ENCODE measurements around the gene TAB2.

TAB2 gene

GRCh38 chr6:149268768-149269167 is 48.7 kb upstream of the TAB2 start:
- no peak for TF ChIP-seq SNAI2 (CRISPR knock-in tag; IDR thresholded peaks at IDR 0.05)
- TF ChIP-seq ARNTL (CRISPR knock-in tag; IDR thresholded peaks at IDR 0.05; ENCODE audit: borderline replicate concordance, low read depth), result no peak
- TF ChIP-seq ESRRG (CRISPR knock-in tag; IDR thresholded peaks at IDR 0.05), result no peak
- no peak for TF ChIP-seq ZNF70 (CRISPR knock-in tag; IDR thresholded peaks at IDR 0.05)
- no peak for TF ChIP-seq BACH2 (CRISPR knock-in tag; IDR thresholded peaks at IDR 0.05; ENCODE audit: borderline replicate concordance)
- TF ChIP-seq TOX (CRISPR knock-in tag; IDR thresholded peaks at IDR 0.05; ENCODE audit: borderline replicate concordance), result no peak
- TF ChIP-seq CSDC2 (CRISPR knock-in tag; IDR thresholded peaks at IDR 0.05), result no peak
- TF ChIP-seq CSRNP3 (CRISPR knock-in tag; IDR thresholded peaks at IDR 0.05), result no peak
- no peak for TF ChIP-seq CREB5 (CRISPR knock-in tag; IDR thresholded peaks at IDR 0.05; ENCODE audit: low read depth)
- no peak for TF ChIP-seq TCF4 (CRISPR knock-in tag; IDR thresholded peaks at IDR 0.05; ENCODE audit: borderline replicate concordance)
- TF ChIP-seq ISL1 (CRISPR knock-in tag; IDR thresholded peaks at IDR 0.05), result no peak
- TF ChIP-seq TSHZ2 (CRISPR knock-in tag; IDR thresholded peaks at IDR 0.05), result no peak
- no peak for TF ChIP-seq PATZ1 (CRISPR knock-in tag; IDR thresholded peaks at IDR 0.05; ENCODE audit: borderline replicate concordance)
- no peak for TF ChIP-seq ZNF565 (CRISPR knock-in tag; conservative IDR thresholded peaks at IDR 0.05; ENCODE audit: low read depth)
- no peak for TF ChIP-seq ZFP30 (CRISPR knock-in tag; IDR thresholded peaks at IDR 0.05)
- no peak for TF ChIP-seq ZNF8 (CRISPR knock-in tag; IDR thresholded peaks at IDR 0.05)
- TF ChIP-seq ZFP3 (CRISPR knock-in tag; IDR thresholded peaks at IDR 0.05), result no peak
- TF ChIP-seq GLIS3 (CRISPR knock-in tag; IDR thresholded peaks at IDR 0.05), result no peak
- TF ChIP-seq OSR1 (CRISPR knock-in tag; IDR thresholded peaks at IDR 0.05), result no peak
- 0 out of 3 replicates have a peak, but pooled peaks have one; percentile 31 for ATAC-seq

GRCh38 chr6:149270616-149271015 is 46.9 kb upstream of the TAB2 start:
- TF ChIP-seq BACH2 (CRISPR knock-in tag; IDR thresholded peaks at IDR 0.05; ENCODE audit: borderline replicate concordance) (no peak), ZNF565 (CRISPR knock-in tag; conservative IDR thresholded peaks at IDR 0.05; ENCODE audit: low read depth) (no peak), GLIS3 (CRISPR knock-in tag; IDR thresholded peaks at IDR 0.05) (no peak), ZFP3 (CRISPR knock-in tag; IDR thresholded peaks at IDR 0.05) (no peak), ARNTL (CRISPR knock-in tag; IDR thresholded peaks at IDR 0.05; ENCODE audit: borderline replicate concordance, low read depth) (no peak), ZFP30 (CRISPR knock-in tag; IDR thresholded peaks at IDR 0.05) (no peak), ZNF70 (CRISPR knock-in tag; IDR thresholded peaks at IDR 0.05) (no peak), TOX (CRISPR knock-in tag; IDR thresholded peaks at IDR 0.05; ENCODE audit: borderline replicate concordance) (no peak), OSR1 (CRISPR knock-in tag; IDR thresholded peaks at IDR 0.05) (no peak), TSHZ2 (CRISPR knock-in tag; IDR thresholded peaks at IDR 0.05) (no peak), POU6F1 (CRISPR knock-in tag; IDR thresholded peaks at IDR 0.05; ENCODE audit: borderline replicate concordance, low read depth) (no peak), SNAI2 (CRISPR knock-in tag; IDR thresholded peaks at IDR 0.05) (no peak), TCF4 (CRISPR knock-in tag; IDR thresholded peaks at IDR 0.05; ENCODE audit: borderline replicate concordance) (no peak), PATZ1 (CRISPR knock-in tag; IDR thresholded peaks at IDR 0.05; ENCODE audit: borderline replicate concordance) (no peak), RARB (CRISPR knock-in tag; IDR thresholded peaks at IDR 0.05) (no peak), ZNF8 (CRISPR knock-in tag; IDR thresholded peaks at IDR 0.05) (no peak), ISL1 (CRISPR knock-in tag; IDR thresholded peaks at IDR 0.05) (no peak), ZC3H10 (CRISPR knock-in tag; IDR thresholded peaks at IDR 0.05) (no peak), CREB5 (CRISPR knock-in tag; IDR thresholded peaks at IDR 0.05; ENCODE audit: low read depth) (no peak)
- ATAC-seq, result no peak

All from SK-N-SH treated with all-trans-retinoic acid at 6 μM for 48 hours (cell line).